EH (cell line): Measurements from ENCODE around the gene GRAMD1A.
A peak's percentile ranks its signal among the peaks of the same experiment; 100 is the strongest.
"Not testable (repeated sequence)": the region's sequence is repeated elsewhere in the genome, so short reads cannot be mapped to it uniquely, and the experiment has no call there.

Source experiments
- DNase-seq: peaks from one replicate; pipeline ENCODE4 v3.0.0-alpha.2; 2015; ENCODE audit warnings: low read depth

GRAMD1A gene

GRCh38 chr19:35021016-35021415, 20.9 kb downstream of the GRAMD1A start:
- no peak for DNase-seq

GRCh38 chr19:35021596-35021995, 21.5 kb downstream of the GRAMD1A start:
- DNase-seq = no peak

GRCh38 chr19:35022460-35022859, 22.3 kb downstream of the GRAMD1A start:
- DNase-seq = no peak

- no peak for DNase-seq
These were observed 23.3 kb downstream of the GRAMD1A start for GRCh38 chr19:35023428-35023827.

GRCh38 chr19:35024095-35024494, 24.0 kb downstream of the GRAMD1A start:
- DNase-seq = no peak

GRCh38 chr19:35025969-35026368, 25.8 kb downstream of the GRAMD1A start:
- no peak for DNase-seq

- no peak for DNase-seq
These were observed 26.3 kb downstream of the GRAMD1A start for GRCh38 chr19:35026418-35026817.

GRCh38 chr19:35027009-35027408, 26.9 kb downstream of the GRAMD1A start:
- no peak for DNase-seq

GRCh38 chr19:35027851-35028599, 27.9 kb downstream of the GRAMD1A start:
- peak; percentile 41 for DNase-seq

- not testable (repeated sequence) for DNase-seq
These were observed 28.4 kb downstream of the GRAMD1A start for GRCh38 chr19:35028600-35028885.

GRCh38 chr19:35029275-35029736, 29.2 kb downstream of the GRAMD1A start:
- not testable (repeated sequence) for DNase-seq

- no peak for DNase-seq
These were observed 29.7 kb downstream of the GRAMD1A start for GRCh38 chr19:35029737-35030256.

- peak; percentile 78 for DNase-seq
These were observed 30.3 kb downstream of the GRAMD1A start, which contains the start of gene SCN1B for GRCh38 chr19:35030257-35031071. TSS of gene SCN1B (plus strand) at chr19:35030470. CDS start at chr19:35030821, 351 bp downstream.

GRCh38 chr19:35031072-35031881, 31.2 kb downstream of the GRAMD1A start:
- peak; percentile 57 for DNase-seq

GRCh38 chr19:35032356-35032865, 32.3 kb downstream of the GRAMD1A start:
- no peak for DNase-seq

- no peak for DNase-seq
These were observed 33.2 kb downstream of the GRAMD1A start for GRCh38 chr19:35033067-35034004.

GRCh38 chr19:35034005-35034502, 33.9 kb downstream of the GRAMD1A start:
- DNase-seq = no peak

- no peak for DNase-seq
These were observed 34.7 kb downstream of the GRAMD1A start for GRCh38 chr19:35034588-35035382.

GRCh38 chr19:35037716-35038622, 37.8 kb downstream of the GRAMD1A start:
- peak; percentile 55 for DNase-seq
